PC-3 (cell line): Measurements from ENCODE around the gene LANCL2. TPM values are rescaled to one million over a fixed set of nuclear protein-coding genes. Genes with fewer than 3 reads are reported as not detected.

ENCODE experiments used
- ATAC-seq: fragments of 200-7000 bp; cut with Tn5 transposase; 2 replicates; pipeline ENCODE4 v1.9.1; 2020; ENCODE audit warnings: mild to moderate bottlenecking, moderate library complexity
- BruUV-seq: library from RNA; stranded (reverse); fragments of 400-500 nt; replicated peaks from 2 replicates; lab custom pipeline; 2021; lab: Mats Ljungman, UMichigan
- CTCF ChIA-PET: fragments of 300-600 bp; sonication (Branson Sonifier 250); formaldehyde crosslinking; loops from one replicate; lab custom pipeline; 2022; ENCODE audit warnings: antibody characterized with exemption; lab: Charles Lee
- POLR2A ChIA-PET: fragments of 300-600 bp; sonication (Branson Sonifier 250); formaldehyde crosslinking; loops from one replicate; lab custom pipeline; 2022; ENCODE audit warnings: antibody characterized with exemption; ENCODE audit not compliant: unreplicated experiment; lab: Charles Lee
- DNase-seq: peaks from one replicate; pipeline ENCODE4 v3.0.0-alpha.2; 2015
- H2AFZ ChIP-seq: fragments of 300-600 bp; sonication (generic); 2 replicates; pipeline ENCODE4 v1.6.0; 2016; ENCODE audit warnings: antibody characterized with exemption, low read length
- H3F3A ChIP-seq: fragments of 300-600 bp; sonication (generic); one replicate; pipeline ENCODE4 v1.6.0; 2017; ENCODE audit warnings: antibody characterized with exemption, low read length, control low read depth, mild to moderate bottlenecking; ENCODE audit not compliant: unreplicated experiment
- H3K27ac ChIP-seq: fragments of 300-600 bp; sonication (generic); 2 replicates; pipeline ENCODE4 v1.5.1; 2016; ENCODE audit warnings: mild to moderate bottlenecking, low read length
- H3K27me3 ChIP-seq: fragments of 300-600 bp; sonication (generic); 2 replicates; pipeline ENCODE4 v1.6.1; 2016; ENCODE audit warnings: low read length, mixed read lengths
- H3K36me3 ChIP-seq: fragments of 300-600 bp; sonication (generic); 2 replicates; pipeline ENCODE4 v1.6.1; 2016; ENCODE audit warnings: low read depth, mixed run types, low read length, mixed read lengths
- H3K4me1 ChIP-seq: fragments of 300-600 bp; sonication (generic); 2 replicates; pipeline ENCODE4 v1.5.1; 2016; ENCODE audit warnings: low read length; ENCODE audit not compliant: insufficient read depth
- H3K4me2 ChIP-seq: fragments of 300-600 bp; sonication (generic); 2 replicates; pipeline ENCODE4 v1.6.0; 2016; ENCODE audit warnings: low read length
- H3K4me3 ChIP-seq: fragments of 300-600 bp; sonication (generic); 2 replicates; pipeline ENCODE4 v1.5.1; 2016; ENCODE audit warnings: mild to moderate bottlenecking, low read length, mixed read lengths
- H3K79me2 ChIP-seq: fragments of 300-600 bp; sonication (generic); 2 replicates; pipeline ENCODE4 v1.6.1; 2017; ENCODE audit warnings: low read length, mixed read lengths
- H3K9ac ChIP-seq: fragments of 300-600 bp; sonication (generic); 2 replicates; pipeline ENCODE4 v1.6.0; 2016; ENCODE audit warnings: mild to moderate bottlenecking, low read length
- H3K9me2 ChIP-seq: fragments of 300-600 bp; sonication (generic); replicated peaks from 2 replicates; pipeline ENCODE4 v1.6.1; 2016; ENCODE audit warnings: mixed run types, low read length, mixed read lengths
- H3K9me3 ChIP-seq: fragments of 300-600 bp; sonication (generic); 2 replicates; pipeline ENCODE4 v1.6.1; 2016; ENCODE audit warnings: low read length, mixed read lengths
- H4K20me1 ChIP-seq: fragments of 300-600 bp; sonication (generic); 2 replicates; pipeline ENCODE4 v1.6.1; 2016; ENCODE audit warnings: low read length, mixed read lengths
- EZH2 ChIP-seq: fragments of 300-600 bp; sonication (generic); IDR thresholded peaks from one replicate; pipeline ENCODE4 v1.6.1; 2017; ENCODE audit warnings: antibody characterized with exemption, mild to moderate bottlenecking, low read length; ENCODE audit not compliant: unreplicated experiment
- EZH2phosphoT487 ChIP-seq: fragments of 300-600 bp; sonication (generic); IDR thresholded peaks from 2 replicates; pipeline ENCODE4 v1.6.1; 2018; ENCODE audit warnings: mild to moderate bottlenecking, antibody characterized with exemption, low read length, borderline replicate concordance
- intact Hi-C: fragments of 100-400 bp; cut with micrococcal nuclease; formaldehyde crosslinking; loops from 2 replicates; pipeline ENCODE4 v1.9.0; 2023
- total RNA-seq: library from RNA; depleted of rRNA; stranded (reverse); fragments of >200 nt; gene quantifications from 2 replicates; pipeline ENCODE4 v1.2.3, GENCODE V29; 2014
- TF ChIP-seq, protein P1 (sequence below): fragments of 300-600 bp; sonication (generic); conservative IDR thresholded peaks from 2 replicates; pipeline ENCODE4 v1.5.1; 2017; ENCODE audit warnings: antibody characterized with exemption, low read depth, mild to moderate bottlenecking, low read length

LANCL2 gene
- total RNA-seq, 1 experiment from 2014 or later, result 12.7 TPM

- Histone ChIP-seq H3K4me3 (no peak overlapping the region), H4K20me1 (no peaks in the 10 kb centered on the region), H3K79me2 (peaks cover 7% of the 10 kb centered on the region), H3K4me2 (no peak overlapping the region), H3K9me3 (no peaks in the 10 kb centered on the region), H3K9me2 (no peaks in the 10 kb centered on the region), H3F3A (no peaks in the 10 kb centered on the region), H3K27ac (no peak overlapping the region), H3K27me3 (no peaks in the 10 kb centered on the region), H3K9ac (no peak overlapping the region), H2AFZ (no peak overlapping the region), H3K36me3 (no peaks in the 10 kb centered on the region), H3K4me1 (no peaks in the 10 kb centered on the region)
- TF ChIP-seq, protein P1, sequence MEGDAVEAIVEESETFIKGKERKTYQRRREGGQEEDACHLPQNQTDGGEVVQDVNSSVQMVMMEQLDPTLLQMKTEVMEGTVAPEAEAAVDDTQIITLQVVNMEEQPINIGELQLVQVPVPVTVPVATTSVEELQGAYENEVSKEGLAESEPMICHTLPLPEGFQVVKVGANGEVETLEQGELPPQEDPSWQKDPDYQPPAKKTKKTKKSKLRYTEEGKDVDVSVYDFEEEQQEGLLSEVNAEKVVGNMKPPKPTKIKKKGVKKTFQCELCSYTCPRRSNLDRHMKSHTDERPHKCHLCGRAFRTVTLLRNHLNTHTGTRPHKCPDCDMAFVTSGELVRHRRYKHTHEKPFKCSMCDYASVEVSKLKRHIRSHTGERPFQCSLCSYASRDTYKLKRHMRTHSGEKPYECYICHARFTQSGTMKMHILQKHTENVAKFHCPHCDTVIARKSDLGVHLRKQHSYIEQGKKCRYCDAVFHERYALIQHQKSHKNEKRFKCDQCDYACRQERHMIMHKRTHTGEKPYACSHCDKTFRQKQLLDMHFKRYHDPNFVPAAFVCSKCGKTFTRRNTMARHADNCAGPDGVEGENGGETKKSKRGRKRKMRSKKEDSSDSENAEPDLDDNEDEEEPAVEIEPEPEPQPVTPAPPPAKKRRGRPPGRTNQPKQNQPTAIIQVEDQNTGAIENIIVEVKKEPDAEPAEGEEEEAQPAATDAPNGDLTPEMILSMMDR, result no peak
- TF ChIP-seq EZH2 (no peak), EZH2phosphoT487 (no peak)
- no peak for ATAC-seq
- no TSS peak for BruUV-seq
- intact Hi-C loops, result no loop called here
- no peak for DNase-seq
- CTCF ChIA-PET, result no interaction called here
- POLR2A ChIA-PET, result no interaction called here
These were observed 10.1 kb downstream of the LANCL2 start for GRCh38 chr7:55375237-55375636.

GRCh38 chr7:55377162-55377817, 12.2 kb downstream of the LANCL2 start:
- no peak for ATAC-seq
- POLR2A ChIA-PET, result interaction anchor here (0.6 kb wide), 1 partner anchor 618 kb away, joined by 3 read pairs; the partner anchor contains the start of gene SEC61G

DNA sequence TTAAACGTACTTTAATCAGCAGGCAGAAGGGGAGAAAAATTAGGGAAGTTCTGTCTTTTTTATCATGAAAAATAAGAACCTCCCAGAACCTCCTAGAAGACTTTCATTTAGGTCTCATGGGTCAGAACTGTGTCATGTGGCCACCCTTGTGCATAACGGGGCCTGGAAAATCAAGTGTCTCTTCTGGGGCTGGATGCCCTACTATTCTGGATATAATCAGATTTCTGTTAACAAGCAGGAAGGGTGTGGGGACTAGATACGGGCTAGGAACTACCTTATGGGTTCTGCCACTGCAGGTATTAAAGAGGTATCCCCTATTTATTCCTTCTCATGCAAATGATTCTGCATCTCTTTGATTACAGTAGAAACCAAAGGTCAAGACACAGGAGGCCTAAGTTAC, 14.1 kb downstream of the LANCL2 start:
- POLR2A ChIA-PET, result no interaction called here
- H3F3A ChIP-seq, result no peaks in the 10 kb centered on the region
- H2AFZ ChIP-seq, result no peak overlapping the region
- H3K27ac ChIP-seq, result no peak overlapping the region
- H3K4me3 ChIP-seq, result no peak overlapping the region
- no peak overlapping the region for H3K4me2 ChIP-seq
- TF ChIP-seq EZH2phosphoT487 (no peak), EZH2 (no peak)
- TF ChIP-seq, protein P1, result no peak
- H3K9me2 ChIP-seq, result no peaks in the 10 kb centered on the region
- CTCF ChIA-PET, result no interaction called here
- H3K36me3 ChIP-seq, result no peaks in the 10 kb centered on the region
- H3K27me3 ChIP-seq, result no peaks in the 10 kb centered on the region
- intact Hi-C loops, result no loop called here
- H3K4me1 ChIP-seq, result no peaks in the 10 kb centered on the region
- no peaks in the 10 kb centered on the region for H3K9me3 ChIP-seq
- ATAC-seq (no peak), DNase-seq (no peak)
- no peaks in the 10 kb centered on the region for H4K20me1 ChIP-seq
- H3K9ac ChIP-seq, result no peak overlapping the region
- BruUV-seq, result no TSS peak
- no peaks in the 10 kb centered on the region for H3K79me2 ChIP-seq

More at GRCh38 chr7:55377162-55377817, 12.2 kb downstream of the LANCL2 start:
- BruUV-seq, result no TSS peak
- TF ChIP-seq EZH2 (no peak), EZH2phosphoT487 (no peak)
- TF ChIP-seq, protein P1, result no peak
- H3K36me3 ChIP-seq, result no peaks in the 10 kb centered on the region
- H3K4me3 ChIP-seq, result no peak overlapping the region
- no peaks in the 10 kb centered on the region for H3K79me2 ChIP-seq
- H3K9me2 ChIP-seq, result no peaks in the 10 kb centered on the region
- CTCF ChIA-PET, result no interaction called here
- H3K9me3 ChIP-seq, result no peaks in the 10 kb centered on the region
- DNase-seq, result no peak
- no peaks in the 10 kb centered on the region for H4K20me1 ChIP-seq
- H3K9ac ChIP-seq, result no peak overlapping the region
- no peak overlapping the region for H3K4me2 ChIP-seq
- no peak overlapping the region for H2AFZ ChIP-seq
- H3F3A ChIP-seq, result no peaks in the 10 kb centered on the region
- intact Hi-C loops, result no loop called here
- no peak overlapping the region for H3K27ac ChIP-seq
- no peaks in the 10 kb centered on the region for H3K27me3 ChIP-seq
- H3K4me1 ChIP-seq, result no peaks in the 10 kb centered on the region
